Peyer's patch (tissue), 4 donors: ENCODE results near the gene CTSA. TPM values are rescaled to one million over a fixed set of nuclear protein-coding genes. Genes with fewer than 3 reads are reported as not detected.

Experiments used
- DNase-seq, 3 donors: peaks; one replicate each; pipeline ENCODE4 v3.0.0-alpha.2; 2017 to 2019
- H3K27ac ChIP-seq, 4 donors: fragments of 200-600 bp; sonication (generic); one replicate each; pipeline ENCODE4 v1.5.1; 2016 to 2019
- H3K27me3 ChIP-seq, 2 donors: fragments of 200-600 bp; sonication (generic); one replicate each; pipeline ENCODE4 v1.5.1; 2019
- H3K36me3 ChIP-seq, 3 donors: fragments of 200-600 bp; sonication (generic); one replicate each; pipeline ENCODE4 v1.5.1; 2016 to 2019
- H3K4me1 ChIP-seq, 4 donors: fragments of 200-600 bp; sonication (generic); one replicate each; pipeline ENCODE4 v1.5.1; 2016 to 2019
- H3K4me3 ChIP-seq, 4 donors: fragments of 200-600 bp; sonication (generic); 1 replicate in 3 of 4; 2 replicates in 1 of 4; pipeline ENCODE4 v1.5.1; 2016 to 2019; ENCODE audit warnings: mild to moderate bottlenecking in 1 of 4
- H3K9me3 ChIP-seq, 4 donors: fragments of 200-600 bp; sonication (generic); one replicate each; pipeline ENCODE4 v1.5.1; 2016 to 2019; ENCODE audit warnings: mild to moderate bottlenecking in 1 of 4
- CTCF ChIP-seq, 6 experiments: fragments of 450-650 bp in 4 of 6; fragments of 200-600 bp in 2 of 6; sonication (generic) in 1 of 6; IDR thresholded peaks; one replicate each; pipeline ENCODE4 v1.5.1; 2017 to 2019; ENCODE audit warnings: antibody characterized with exemption in 6 of 6, mild to moderate bottlenecking in 3 of 6, moderate library complexity in 1 of 6
- POLR2A ChIP-seq, 2 donors: fragments of 450-650 bp; IDR thresholded peaks; one replicate each; pipeline ENCODE4 v1.5.1; 2017; ENCODE audit warnings: antibody characterized with exemption in 2 of 2, mild to moderate bottlenecking in 2 of 2, moderate library complexity in 2 of 2
- total RNA-seq, 4 donors: library from RNA; depleted of rRNA; stranded (reverse); fragments of >200 nt; gene quantifications; one replicate each; pipeline ENCODE4 v1.1.0, GENCODE V29; 2016

CTSA gene
- total RNA-seq, 4 donors from 2014 or later, result 85.0 to 602 (median 258) TPM

GRCh38 chr20:45933266-45934045 is 42.3 kb downstream of the CTSA start:
- H3K9me3 ChIP-seq, result no peaks in the 10 kb centered on the region
- DNase-seq, result peak; percentile 68 to 86 (median 73)
- peaks cover 0 to 16% (median 0%) of the 10 kb centered on the region in 3 donors for H3K36me3 ChIP-seq
- peak in 4 of 6 experiments; percentile 1 to 40 (median 25) for TF ChIP-seq CTCF (IDR thresholded peaks at IDR 0.05)
- TF ChIP-seq POLR2A (IDR thresholded peaks at IDR 0.05), result no peak
- peak overlapping the region; percentile 73 to 100 (median 88) for H3K4me3 ChIP-seq
- H3K4me1 ChIP-seq, result peaks cover 0 to 16% (median 9%) of the 10 kb centered on the region in 4 donors
- H3K27me3 ChIP-seq, result no peaks in the 10 kb centered on the region
- H3K27ac ChIP-seq, result peak overlapping the region; percentile 95 to 100 (median 100)

GRCh38 chr20:45934046-45934585 is 43.0 kb downstream of the CTSA start:
- Histone ChIP-seq H3K4me1 (peaks cover 0 to 16% (median 9%) of the 10 kb centered on the region in 4 donors), H3K9me3 (no peaks in the 10 kb centered on the region), H3K4me3 (peak overlapping the region; percentile 73 to 100 (median 88)), H3K27ac (peak overlapping the region; percentile 95 to 100 (median 100)), H3K27me3 (no peaks in the 10 kb centered on the region), H3K36me3 (peaks cover 0 to 22% (median 0%) of the 10 kb centered on the region in 3 donors)
- DNase-seq, result peak in 2 of 3 donors; percentile 62 to 79
- TF ChIP-seq CTCF (IDR thresholded peaks at IDR 0.05), result no peak
- no peak for TF ChIP-seq POLR2A (IDR thresholded peaks at IDR 0.05)

GRCh38 chr20:45934586-45935415 is 43.7 kb downstream of the CTSA start, which contains the start of gene PCIF1:
PCIF1 (plus strand) TSS chr20:45934683; CDS start chr20:45939000, 4,317 bp downstream.
- Histone ChIP-seq H3K4me1 (peaks cover 0 to 16% (median 9%) of the 10 kb centered on the region in 4 donors), H3K27me3 (no peaks in the 10 kb centered on the region), H3K27ac (peak within 1 kb of the TSS; percentile 95 to 100 (median 100)), H3K9me3 (no peaks in the 10 kb centered on the region), H3K36me3 (peaks cover 0 to 29% (median 0%) of the 10 kb centered on the region in 3 donors), H3K4me3 (peak within 1 kb of the TSS; percentile 73 to 100 (median 88))
- TF ChIP-seq CTCF (IDR thresholded peaks at IDR 0.05) (peak in 2 of 6 experiments; percentile 1 to 17), POLR2A (IDR thresholded peaks at IDR 0.05) (peak; percentile 86 to 93)
- DNase-seq, result peak; percentile 98 to 99 (median 98)

- H3K36me3 ChIP-seq, result peaks cover 0 to 36% (median 0%) of the 10 kb centered on the region in 3 donors
- TF ChIP-seq CTCF (IDR thresholded peaks at IDR 0.05) (no peak), POLR2A (IDR thresholded peaks at IDR 0.05) (no peak)
- H3K4me3 ChIP-seq, result peak overlapping the region; percentile 73 to 100 (median 88)
- no peaks in the 10 kb centered on the region for H3K27me3 ChIP-seq
- H3K4me1 ChIP-seq, result peaks cover 0 to 16% (median 9%) of the 10 kb centered on the region in 4 donors
- peak overlapping the region; percentile 84 to 100 (median 100) for H3K27ac ChIP-seq
- no peak for DNase-seq
- no peaks in the 10 kb centered on the region for H3K9me3 ChIP-seq
Observed at GRCh38 chr20:45935416-45936046, 44.4 kb downstream of the CTSA start.

GRCh38 chr20:45937765-45938164 is 46.6 kb downstream of the CTSA start:
- H3K27me3 ChIP-seq, result no peaks in the 10 kb centered on the region
- H3K27ac ChIP-seq, result no peak overlapping the region
- H3K4me3 ChIP-seq, result no peak overlapping the region
- TF ChIP-seq CTCF (IDR thresholded peaks at IDR 0.05), result no peak
- TF ChIP-seq POLR2A (IDR thresholded peaks at IDR 0.05), result no peak
- H3K9me3 ChIP-seq, result no peaks in the 10 kb centered on the region
- peaks cover 0 to 16% (median 9%) of the 10 kb centered on the region in 4 donors for H3K4me1 ChIP-seq
- no peak for DNase-seq
- peaks cover 0 to 58% (median 0%) of the 10 kb centered on the region in 3 donors for H3K36me3 ChIP-seq
